Skin epidermis (tissue), 12 donors: ENCODE measurements around the gene PARP15.

Experiments used
- H3K27ac ChIP-seq, 21 experiments: fragments of 200-600 bp; sonication (generic) in 11 of 21; one replicate each; pipeline ENCODE4 v1.5.0; 2020; ENCODE audit warnings: mild to moderate bottlenecking in 3 of 21, inconsistent platforms in 2 of 21, moderate library complexity in 2 of 21
- H3K4me3 ChIP-seq, 7 experiments: fragments of 200-600 bp; sonication (generic) in 2 of 7; one replicate each; pipeline ENCODE4 v1.5.0; 2020; ENCODE audit warnings: inconsistent platforms in 2 of 7, mild to moderate bottlenecking in 2 of 7, moderate library complexity in 1 of 7

PARP15 gene

GRCh38 chr3:122682778-122683411, 105.4 kb downstream of the PARP15 start:
- Histone ChIP-seq H3K4me3 (peak overlapping the region in 1 of 7 experiments; percentile 85), H3K27ac (peak overlapping the region in 6 of 21 experiments; percentile 8 to 95 (median 38))

- H3K4me3 ChIP-seq: no peak overlapping the region
- no peak overlapping the region for H3K27ac ChIP-seq
Observed at GRCh38 chr3:122687298-122687697, 109.8 kb downstream of the PARP15 start.
